HUES48 (cell line): ENCODE data around the gene GCNT4.

Experiments used
- H3K27ac ChIP-seq: one replicate; pipeline ENCODE4 v1.7.0; 2013; ENCODE audit warnings: low read depth, low read length, inconsistent platforms
- H3K27me3 ChIP-seq: 2 replicates; pipeline ENCODE4 v1.6.1; 2013; ENCODE audit warnings: mild to moderate bottlenecking, low read length; ENCODE audit not compliant: control insufficient read depth, insufficient read depth
- H3K36me3 ChIP-seq: 2 replicates; pipeline ENCODE4 v1.6.1; 2013; ENCODE audit warnings: low read length; ENCODE audit not compliant: control insufficient read depth, insufficient read depth
- H3K4me1 ChIP-seq: 2 replicates; pipeline ENCODE4 v1.6.1; 2013; ENCODE audit warnings: mild to moderate bottlenecking, low read length; ENCODE audit not compliant: control insufficient read depth, insufficient read depth
- H3K4me3 ChIP-seq: 2 replicates; pipeline ENCODE4 v1.5.1; 2013; ENCODE audit warnings: mild to moderate bottlenecking, low read depth, low read length
- H3K9ac ChIP-seq: 2 replicates; pipeline ENCODE4 v1.6.1; 2013; ENCODE audit warnings: mild to moderate bottlenecking, low read depth, low read length, moderate library complexity
- H3K9me3 ChIP-seq: 2 replicates; pipeline ENCODE4 v1.6.1; 2013; ENCODE audit warnings: low read length; ENCODE audit not compliant: control insufficient read depth, insufficient read depth

The GCNT4 gene

GRCh38 chr5:75016896-75017295 is 35.5 kb downstream of the GCNT4 start:
- Histone ChIP-seq H3K4me3 (no peak overlapping the region), H3K9ac (no peak overlapping the region), H3K4me1 (no peaks in the 10 kb centered on the region), H3K9me3 (no peaks in the 10 kb centered on the region), H3K27me3 (no peaks in the 10 kb centered on the region), H3K36me3 (no peaks in the 10 kb centered on the region), H3K27ac (no peak overlapping the region)

DNA sequence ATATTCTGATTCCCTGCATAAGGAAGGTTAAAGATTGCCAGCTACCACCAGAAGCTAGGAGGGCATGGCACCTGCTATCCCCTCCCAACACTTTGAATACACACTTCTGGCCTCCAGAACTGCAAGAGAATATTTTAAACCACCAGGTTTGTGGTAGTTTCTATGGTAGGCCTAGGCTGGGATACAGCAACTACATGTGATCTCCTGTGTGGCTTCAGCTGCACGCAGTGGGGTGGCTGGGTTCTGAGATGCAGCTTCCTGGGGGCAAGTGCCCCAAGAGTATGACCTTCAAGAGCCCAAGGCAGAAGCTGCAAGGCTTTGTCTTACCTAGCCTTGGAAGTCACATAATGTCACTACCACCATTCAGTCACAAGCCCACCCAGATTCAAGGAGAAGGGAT is 39.6 kb downstream of the GCNT4 start:
- H3K9me3 ChIP-seq, result no peaks in the 10 kb centered on the region
- H3K4me1 ChIP-seq, result no peaks in the 10 kb centered on the region; the same call in 1 of the 2 replicates
- H3K36me3 ChIP-seq, result no peaks in the 10 kb centered on the region
- no peak overlapping the region for H3K4me3 ChIP-seq
- H3K27ac ChIP-seq, result no peak overlapping the region
- H3K27me3 ChIP-seq, result no peaks in the 10 kb centered on the region
- no peak overlapping the region for H3K9ac ChIP-seq

GRCh38 chr5:75010838-75011237 is 41.5 kb downstream of the GCNT4 start:
- Histone ChIP-seq H3K36me3 (no peaks in the 10 kb centered on the region), H3K27ac (no peak overlapping the region), H3K9me3 (peaks cover 2% of the 10 kb centered on the region), H3K9ac (no peak overlapping the region), H3K4me1 (peaks cover 13% of the 10 kb centered on the region), H3K27me3 (no peaks in the 10 kb centered on the region), H3K4me3 (no peak overlapping the region)

- peaks cover 13% of the 10 kb centered on the region for H3K4me1 ChIP-seq
- no peaks in the 10 kb centered on the region for H3K27me3 ChIP-seq
- no peak overlapping the region for H3K27ac ChIP-seq
- no peak overlapping the region for H3K9ac ChIP-seq
- H3K36me3 ChIP-seq, result no peaks in the 10 kb centered on the region
- H3K9me3 ChIP-seq, result peaks cover 7% of the 10 kb centered on the region
- no peak overlapping the region for H3K4me3 ChIP-seq
Measured at GRCh38 chr5:75009556-75010345, 42.6 kb downstream of the GCNT4 start.

DNA sequence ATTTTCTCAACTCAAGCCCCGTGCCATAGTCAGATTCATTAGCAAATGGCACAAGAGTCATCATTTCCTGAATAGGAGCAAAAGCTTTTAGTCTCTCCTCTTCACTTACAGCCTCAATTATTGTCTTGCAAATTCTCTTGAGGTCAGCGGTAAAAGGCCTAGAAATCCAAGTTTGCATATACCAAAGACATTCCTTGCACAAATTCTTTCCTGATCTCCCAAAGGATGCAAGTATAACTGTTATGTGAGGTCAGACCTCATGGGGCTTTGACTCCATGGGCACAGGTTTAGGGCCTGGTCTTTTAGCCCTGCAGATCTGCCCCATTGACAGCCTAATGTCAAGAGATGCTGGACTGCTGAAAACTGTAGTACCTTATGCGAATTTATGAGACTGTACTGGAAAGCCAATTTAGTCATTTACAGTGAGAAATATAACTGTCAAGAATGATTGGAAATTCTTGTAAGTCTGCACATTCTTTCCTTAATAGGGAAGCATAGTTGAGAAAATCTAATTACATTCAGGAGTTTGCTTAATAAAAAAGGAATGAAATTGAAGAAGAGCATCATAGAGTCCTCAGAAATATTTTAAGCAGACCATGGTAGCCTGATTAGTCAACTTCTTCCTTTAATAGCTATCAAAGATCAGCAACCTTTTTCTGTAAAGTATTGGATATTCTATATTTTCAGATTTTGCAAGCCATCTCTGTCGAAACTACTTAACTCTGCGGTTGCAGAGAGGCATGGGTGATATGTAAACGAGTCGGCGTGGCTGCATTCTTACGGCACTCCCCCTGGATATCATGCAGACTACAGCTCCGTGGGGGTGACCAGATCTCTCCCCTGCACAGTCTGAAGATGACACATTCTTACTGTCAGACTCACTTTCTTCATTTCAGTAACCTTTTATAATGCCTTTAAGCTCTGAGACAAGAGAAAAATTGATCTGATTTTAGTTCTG is 45.2 kb downstream of the GCNT4 start:
- Histone ChIP-seq H3K4me3 (no peak overlapping the region), H3K27me3 (no peaks in the 10 kb centered on the region), H3K27ac (peak overlapping the region; percentile 26), H3K9me3 (peaks cover 7% of the 10 kb centered on the region), H3K9ac (peak overlapping the region; percentile 12; the same call in 1 of the 2 replicates), H3K36me3 (no peaks in the 10 kb centered on the region), H3K4me1 (peaks cover 13% of the 10 kb centered on the region)

DNA sequence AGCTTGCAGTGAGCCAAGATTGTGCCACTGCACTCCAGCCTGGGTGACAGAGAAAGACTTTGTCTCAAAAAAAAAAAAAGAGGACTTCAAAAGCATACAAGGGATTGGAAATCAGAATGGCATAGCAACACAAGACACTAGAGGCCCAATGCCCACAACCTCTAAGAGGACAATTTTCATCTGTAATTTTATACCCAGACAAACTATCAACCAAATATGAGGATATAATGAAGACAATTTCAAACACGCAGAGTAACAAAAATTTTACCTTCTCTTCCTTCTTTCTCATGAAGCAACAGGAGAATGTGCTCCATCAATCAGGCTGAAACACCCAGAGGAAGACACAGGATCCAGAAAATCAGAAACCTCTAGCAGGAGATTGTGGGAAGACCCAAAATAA is 46.8 kb downstream of the GCNT4 start:
- H3K27ac ChIP-seq, result no peak overlapping the region
- H3K9ac ChIP-seq, result no peak overlapping the region
- no peaks in the 10 kb centered on the region for H3K27me3 ChIP-seq
- no peaks in the 10 kb centered on the region for H3K36me3 ChIP-seq
- peaks cover 13% of the 10 kb centered on the region for H3K4me1 ChIP-seq
- H3K4me3 ChIP-seq, result no peak overlapping the region
- H3K9me3 ChIP-seq, result peaks cover 7% of the 10 kb centered on the region
